ENCODE data around the gene SMIM10L1. TPM values are rescaled to one million over a fixed set of nuclear protein-coding genes. Genes with fewer than 3 reads are reported as not detected.

SMIM10L1 gene
- total and polyA plus RNA-seq, 2 of the 8 experiments (the other 6 are each of a cell fraction or from before 2014, with no cell fraction given): 3.7 to 14.2 TPM

GRCh38 chr12:11178250-11178649, 7.3 kb downstream of the SMIM10L1 start (continued):
- no peak for TF ChIP-seq SAP30 (IDR thresholded peaks at IDR 0.05; ENCODE audit: insufficient read depth, insufficient replicate concordance, low read length)
- no peak for TF ChIP-seq TAF7 (optimal IDR thresholded peaks at IDR 0.05; ENCODE audit: borderline replicate concordance, low read depth, low read length)
